ENCODE measurements around the gene RASGRF2.

Gene RASGRF2

GRCh38 chr5:81145329-81145935 lies 185.3 kb downstream of the RASGRF2 start:
- no peak for DNase-seq

- DNase-seq, result no peak
Observed at GRCh38 chr5:81146031-81146430, 185.9 kb downstream of the RASGRF2 start.

DNA sequence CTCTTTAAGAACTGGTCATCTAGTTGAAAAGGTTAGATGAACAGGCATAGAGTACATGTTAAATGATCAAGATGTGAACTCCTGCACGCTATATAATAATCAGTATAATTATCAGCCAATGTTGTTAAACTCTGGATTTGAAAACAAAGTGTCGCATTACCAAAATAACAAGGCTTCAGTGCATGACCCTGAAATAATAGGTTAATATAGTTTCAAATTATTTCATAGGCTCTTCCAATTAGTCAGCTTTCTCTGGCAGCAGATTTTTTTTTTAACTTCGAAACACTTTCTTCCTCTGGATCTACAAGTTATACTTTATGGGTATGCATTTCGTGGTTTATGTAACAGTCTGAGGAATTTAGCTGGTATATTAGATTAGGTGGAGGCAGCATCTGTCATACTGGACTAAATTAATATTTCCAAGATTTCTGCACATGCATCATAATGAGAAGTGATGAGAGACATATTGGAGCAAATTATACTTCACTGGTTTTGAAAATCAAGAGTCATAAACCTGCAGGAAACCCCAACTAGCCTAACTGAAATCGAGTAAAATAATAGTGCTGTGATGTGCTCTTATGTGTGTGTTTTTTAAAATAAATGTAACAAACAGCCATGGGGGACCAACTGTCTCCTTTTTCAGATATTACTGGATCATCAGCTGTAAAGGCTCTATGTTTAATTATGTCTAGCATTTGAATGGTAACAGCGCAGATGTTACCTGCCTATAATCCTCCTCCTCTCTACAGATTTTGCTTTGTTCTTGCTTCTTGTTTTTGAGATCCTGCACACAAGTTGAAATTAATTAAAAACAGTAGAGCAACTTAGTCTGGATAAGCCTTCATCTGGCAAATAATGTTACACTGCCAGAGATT lies 187.1 kb downstream of the RASGRF2 start:
- no peak for DNase-seq

- DNase-seq, result no peak
Observed at GRCh38 chr5:81147886-81148571, 187.9 kb downstream of the RASGRF2 start.

DNA sequence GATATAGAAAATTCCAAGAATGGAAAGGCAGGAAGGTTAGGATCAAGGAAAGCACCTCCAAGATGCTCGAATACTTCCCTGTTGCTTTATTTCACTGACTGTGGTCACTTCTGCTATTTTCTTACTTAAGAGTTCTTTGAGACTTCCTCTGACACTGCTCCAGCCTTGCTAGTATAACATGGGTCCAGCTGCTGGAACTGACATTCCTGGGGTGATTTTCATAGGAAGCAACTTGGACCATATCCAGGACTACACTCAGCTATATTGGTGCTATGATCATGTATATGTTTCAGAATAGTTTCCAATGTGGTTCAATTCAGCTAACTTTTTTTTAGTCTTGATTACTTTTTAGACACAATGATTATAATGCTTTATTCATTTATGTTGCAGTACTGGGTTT lies 191.4 kb downstream of the RASGRF2 start:
- DNase-seq, result no peak

- DNase-seq, result no peak
Observed at GRCh38 chr5:81154725-81155124, 194.6 kb downstream of the RASGRF2 start.

DNA sequence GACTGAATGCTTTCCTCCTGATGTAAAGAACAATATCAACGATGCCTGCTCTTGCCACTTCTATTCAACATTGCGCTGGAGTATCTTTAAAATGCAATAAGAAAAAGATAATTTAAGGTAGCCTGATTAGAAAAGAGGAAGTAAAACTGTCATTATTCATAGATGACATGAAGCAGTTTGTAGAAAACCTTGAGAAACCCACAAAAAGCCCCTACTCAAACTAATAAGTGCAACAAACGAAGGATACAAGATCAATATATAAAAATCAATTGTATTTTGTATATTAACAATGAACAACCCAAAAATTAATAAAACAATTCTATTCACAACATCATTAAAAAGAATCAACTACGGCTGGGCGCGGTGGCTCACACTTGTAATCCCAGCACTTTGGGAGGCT lies 196.6 kb downstream of the RASGRF2 start:
- DNase-seq, result no peak

DNA sequence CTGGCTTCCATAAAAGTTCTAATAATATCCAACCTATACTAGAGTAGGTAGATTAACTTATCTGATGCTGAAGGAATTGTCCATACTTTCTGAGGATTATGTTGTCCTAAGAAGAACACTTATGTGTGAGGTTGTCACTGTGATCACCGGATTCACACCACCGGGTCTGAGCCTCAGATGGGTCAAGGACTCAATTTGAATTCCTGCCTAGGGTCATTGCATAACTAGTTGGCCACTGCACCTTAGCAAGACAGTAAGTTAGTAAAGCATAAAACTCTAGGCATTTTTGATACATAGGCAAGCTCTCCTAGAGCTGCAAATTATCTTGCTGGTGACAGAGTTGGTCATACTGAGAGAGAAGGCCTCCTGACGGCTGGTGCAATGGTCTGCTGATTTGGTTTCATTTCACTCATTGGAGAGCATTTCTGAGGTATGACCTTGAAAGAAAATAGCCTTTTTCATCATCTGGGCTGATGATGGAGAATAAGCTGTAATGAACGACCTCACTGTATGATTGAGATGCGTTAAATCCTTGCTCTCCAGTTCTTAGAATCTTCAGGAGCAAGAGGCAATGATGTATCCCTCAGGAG lies 200.9 kb downstream of the RASGRF2 start:
- DNase-seq, result no peak

DNA sequence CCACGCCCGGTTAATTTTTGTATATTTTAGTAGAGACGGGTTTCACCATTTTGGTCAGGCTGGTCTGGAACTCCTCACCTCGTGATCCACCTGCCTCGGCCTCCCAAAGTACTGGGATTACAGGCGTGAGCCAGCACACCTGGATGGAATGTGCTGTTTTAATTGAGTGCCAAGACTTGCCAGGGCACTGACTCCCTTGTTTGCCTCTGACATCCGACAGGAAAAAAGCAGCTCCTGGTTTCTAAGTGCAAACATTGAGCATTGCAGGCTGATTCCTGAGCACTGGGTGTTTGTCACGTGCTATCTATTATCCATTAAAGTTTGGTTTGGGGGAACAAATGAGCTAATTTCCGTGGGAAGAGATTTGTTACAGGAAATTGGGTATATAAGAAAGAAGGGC lies 202.3 kb downstream of the RASGRF2 start:
- DNase-seq, result no peak

DNA sequence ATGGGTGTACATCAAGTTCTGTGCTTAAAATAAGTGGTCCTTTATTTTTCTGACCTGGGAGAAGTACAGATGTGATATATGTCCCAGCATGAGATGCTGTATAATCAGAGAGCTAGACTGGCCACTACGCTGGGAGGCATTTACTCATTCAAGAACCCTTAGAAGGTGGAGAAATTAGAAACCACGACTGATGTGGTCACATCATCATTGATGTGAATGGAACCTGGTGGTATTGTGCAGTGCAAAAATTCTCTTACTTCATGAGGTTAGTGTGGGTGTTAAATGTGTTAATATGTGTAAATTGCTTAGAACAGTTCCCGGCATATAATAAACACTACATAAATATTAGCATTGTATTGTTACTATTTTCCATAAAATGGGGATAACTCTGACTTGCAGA lies 203.5 kb downstream of the RASGRF2 start:
- DNase-seq, result no peak

- no peak for DNase-seq
Observed at GRCh38 chr5:81164476-81164875, 204.3 kb downstream of the RASGRF2 start.

- no peak for DNase-seq
Observed at GRCh38 chr5:81164936-81165335, 204.8 kb downstream of the RASGRF2 start.

GRCh38 chr5:81165493-81166119 lies 205.4 kb downstream of the RASGRF2 start:
- DNase-seq, result peak; percentile 31 to 43

GRCh38 chr5:81166430-81166829 lies 206.3 kb downstream of the RASGRF2 start:
- no peak for DNase-seq

DNA sequence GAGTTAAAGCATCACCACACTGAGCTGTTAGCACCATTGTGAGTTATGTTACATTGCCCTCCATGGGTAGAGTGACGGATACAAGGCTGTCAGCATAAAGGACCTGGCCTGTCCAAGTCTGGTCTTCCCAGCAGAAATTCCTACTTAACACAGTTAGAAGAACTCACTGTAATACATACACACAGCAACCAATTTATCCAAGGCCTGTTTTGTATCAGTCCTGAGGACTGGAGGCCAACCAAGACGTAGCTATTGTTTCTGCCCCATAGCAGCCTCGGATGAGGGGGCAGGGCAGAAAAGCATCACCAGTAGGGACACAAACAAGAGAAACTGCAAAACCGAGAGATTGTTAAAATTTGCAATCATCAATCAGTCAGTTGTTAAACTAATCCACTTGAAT lies 206.9 kb downstream of the RASGRF2 start:
- DNase-seq, result no peak

DNA sequence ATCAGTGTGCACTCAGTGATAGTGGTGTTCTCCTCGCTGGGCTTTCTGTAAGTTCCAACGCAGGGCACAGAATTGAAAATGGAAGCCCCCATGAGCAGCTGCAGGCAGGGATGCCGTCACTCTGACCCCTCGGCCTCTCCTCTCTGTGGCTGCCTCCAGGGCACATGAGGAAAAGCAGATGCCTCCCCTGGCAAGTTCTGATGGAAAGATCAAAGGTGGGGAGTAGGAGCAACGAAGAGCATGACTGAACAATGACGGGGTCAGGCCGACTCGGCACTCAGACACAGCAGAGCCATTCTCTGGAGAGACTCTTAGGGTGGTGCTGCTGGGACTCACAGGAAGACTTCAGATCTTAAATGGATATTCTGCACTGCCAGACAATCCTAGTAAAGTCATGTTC lies 207.4 kb downstream of the RASGRF2 start:
- DNase-seq, result no peak

DNA sequence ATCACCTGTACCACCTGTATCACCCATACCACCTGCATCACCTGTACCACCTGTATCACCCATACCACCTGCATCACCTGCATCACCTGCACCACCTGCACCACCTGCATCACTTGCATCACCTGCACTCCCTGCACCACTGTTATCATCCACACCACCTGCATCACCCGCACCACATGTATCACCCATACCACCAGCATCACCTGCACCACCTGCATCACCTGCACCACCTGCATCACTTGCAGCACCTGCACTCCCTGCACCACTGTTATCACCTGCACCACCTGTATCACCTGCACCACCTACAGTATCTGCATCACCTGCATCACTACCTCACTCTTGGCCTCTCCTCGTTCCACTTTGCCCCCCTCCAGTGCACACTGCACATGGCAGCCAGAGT lies 209.8 kb downstream of the RASGRF2 start:
- no peak for DNase-seq

- no peak for DNase-seq
Observed at GRCh38 chr5:81171769-81172168, 211.6 kb downstream of the RASGRF2 start.

- no peak for DNase-seq
Observed at GRCh38 chr5:81172710-81173109, 212.5 kb downstream of the RASGRF2 start.

- DNase-seq, result no peak
Observed at GRCh38 chr5:81177061-81177460, 216.9 kb downstream of the RASGRF2 start.

GRCh38 chr5:81179959-81180358 lies 219.8 kb downstream of the RASGRF2 start:
- DNase-seq, result no peak

- no peak for DNase-seq
Observed at GRCh38 chr5:81180780-81181460, 220.8 kb downstream of the RASGRF2 start.

Data from AML-193 (cell line).